HG03139 (cell line): Measurements from ENCODE around the gene DNAJB2.

Experiments
- ATAC-seq: cut with Tn5 transposase; IDR thresholded peaks from one replicate; pipeline ENCODE4 v1.9.1; 2021; ENCODE audit not compliant: unreplicated experiment

Gene DNAJB2

GRCh38 chr2:219279151-219279915, at the start of gene DNAJB2:
Gene DNAJB2, plus strand, starts transcription at chr2:219279366. Its CDS starts 468 bp downstream, at chr2:219279834.
- peak; percentile 85 for ATAC-seq

GRCh38 chr2:219230059-219230540, 49.1 kb upstream of the DNAJB2 start:
- no peak for ATAC-seq

GRCh38 chr2:219234331-219234730, 44.8 kb upstream of the DNAJB2 start:
- no peak for ATAC-seq

DNA sequence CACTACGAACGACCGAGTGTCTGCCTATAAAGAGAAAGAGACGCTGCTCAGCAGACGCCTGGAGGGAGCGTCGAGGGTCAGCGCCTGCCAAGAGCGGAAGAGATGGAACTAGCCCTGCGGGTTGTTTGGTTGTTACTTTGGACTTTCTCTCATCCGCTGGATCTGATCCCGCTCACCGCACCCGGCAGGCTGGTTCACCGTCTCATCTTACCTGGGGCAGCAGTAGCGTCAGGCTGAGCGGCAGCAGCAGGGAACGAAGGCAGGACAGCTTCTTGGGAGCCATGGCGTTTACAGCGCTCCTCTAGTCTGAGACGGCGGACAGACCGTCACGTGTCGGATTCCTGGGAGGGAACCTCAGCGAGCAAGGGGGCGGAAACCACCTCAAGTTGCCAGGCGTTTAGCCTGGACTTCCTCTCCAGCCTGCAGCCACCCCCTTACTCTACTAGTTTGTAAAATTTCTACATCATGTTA, 35.8 kb upstream of the DNAJB2 start:
- no peak for ATAC-seq

DNA sequence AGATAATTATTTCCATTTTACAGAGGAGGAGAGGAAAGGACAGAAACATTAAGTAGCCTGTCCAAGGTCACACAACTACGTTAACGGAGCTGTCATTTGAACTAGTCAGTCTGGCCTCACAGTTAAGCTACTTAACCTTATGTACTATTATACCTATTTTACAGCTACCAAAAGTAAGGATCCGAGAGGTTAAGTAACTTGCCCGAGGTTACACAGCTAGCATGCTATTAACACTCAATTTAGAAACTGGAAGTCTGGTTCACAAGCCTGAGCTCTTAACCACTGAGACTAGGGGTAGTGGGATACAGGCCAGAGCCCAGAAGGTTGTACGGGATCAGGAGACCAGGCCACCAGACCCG, 34.4 kb upstream of the DNAJB2 start:
- no peak for ATAC-seq

- peak; percentile 54 for ATAC-seq
These were observed 33.8 kb upstream of the DNAJB2 start, which contains the start of the genes GLB1L and STK16 for GRCh38 chr2:219245148-219245898. Gene GLB1L, minus strand, starts transcription at chr2:219245444. Its CDS starts 1,871 bp downstream, at chr2:219243573. Gene STK16, plus strand, starts transcription at chr2:219245479. Its CDS starts 521 bp downstream, at chr2:219246000.

- no peak for ATAC-seq
These were observed 33.3 kb upstream of the DNAJB2 start for GRCh38 chr2:219245899-219246230.

DNA sequence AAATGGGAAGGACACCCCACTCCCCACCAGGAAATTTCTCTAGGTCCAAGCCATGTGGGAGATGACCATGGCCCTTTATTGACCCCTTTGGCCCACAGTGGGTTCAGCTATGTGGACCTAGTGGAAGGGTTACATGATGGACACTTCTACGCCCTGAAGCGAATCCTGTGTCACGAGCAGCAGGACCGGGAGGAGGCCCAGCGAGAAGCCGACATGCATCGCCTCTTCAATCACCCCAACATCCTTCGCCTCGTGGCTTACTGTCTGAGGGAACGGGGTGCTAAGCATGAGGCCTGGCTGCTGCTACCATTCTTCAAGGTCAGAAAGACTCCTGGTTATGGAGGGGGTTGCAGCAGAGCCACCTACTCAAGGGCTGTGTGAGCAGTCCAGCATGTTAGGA, 32.6 kb upstream of the DNAJB2 start:
- no peak for ATAC-seq

GRCh38 chr2:219247678-219248642, 31.2 kb upstream of the DNAJB2 start:
- no peak for ATAC-seq

DNA sequence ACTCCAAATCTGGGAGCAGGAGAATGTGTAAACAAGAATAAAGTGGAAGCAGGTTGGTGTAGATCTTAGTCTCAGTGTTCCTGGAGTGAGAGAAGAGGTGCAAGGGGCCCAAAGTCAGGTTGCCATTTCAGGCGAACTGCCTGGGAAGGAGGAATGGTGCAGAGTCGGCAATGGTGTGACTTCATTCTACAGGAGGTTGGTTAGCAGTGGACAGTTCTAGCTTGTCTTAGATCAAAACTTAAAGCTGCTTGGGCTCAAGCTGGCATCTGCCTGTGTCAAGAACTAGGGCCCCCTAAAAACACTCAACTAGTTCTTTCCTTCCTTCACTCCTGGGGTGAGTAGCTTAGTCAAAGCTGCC, 30.3 kb upstream of the DNAJB2 start:
- no peak for ATAC-seq

DNA sequence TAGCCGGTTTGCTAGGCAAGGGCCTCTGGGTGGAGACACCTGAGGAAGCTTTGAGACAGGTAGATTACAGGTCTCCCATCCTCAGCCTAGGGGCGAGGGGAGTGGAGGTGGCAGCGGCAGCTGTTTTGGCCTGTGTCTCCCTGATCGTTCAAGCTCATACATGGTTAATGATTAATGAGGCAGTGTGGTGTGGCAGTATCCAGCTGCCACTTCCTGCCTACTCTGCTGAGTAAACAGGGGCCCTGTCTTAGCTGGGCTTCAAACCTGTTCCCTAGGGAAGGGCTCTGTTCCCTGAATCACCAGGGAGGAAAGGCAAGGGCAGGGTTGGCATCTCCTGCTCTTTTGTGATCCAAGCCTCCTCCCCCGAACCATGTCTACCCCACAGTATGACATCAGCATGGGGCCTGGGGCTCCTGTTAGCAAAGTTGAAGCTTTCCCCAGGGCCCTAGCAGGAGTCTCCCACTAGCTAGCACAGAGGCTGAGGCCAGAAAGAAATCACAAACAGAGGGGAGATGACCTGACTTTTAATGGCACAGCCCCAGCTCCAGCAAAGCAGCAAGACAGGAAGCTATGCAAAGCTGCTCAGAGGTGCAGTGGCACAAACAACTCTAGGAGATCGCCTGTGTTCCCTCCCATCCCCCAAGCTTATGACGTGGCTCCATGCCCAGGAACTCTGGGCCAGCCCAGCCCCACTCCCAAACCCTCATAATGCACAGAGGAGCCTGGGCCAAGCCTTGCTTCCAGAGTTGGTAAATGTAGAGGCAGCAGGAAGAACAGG, 29.8 kb upstream of the DNAJB2 start:
- peak; percentile 38 for ATAC-seq

DNA sequence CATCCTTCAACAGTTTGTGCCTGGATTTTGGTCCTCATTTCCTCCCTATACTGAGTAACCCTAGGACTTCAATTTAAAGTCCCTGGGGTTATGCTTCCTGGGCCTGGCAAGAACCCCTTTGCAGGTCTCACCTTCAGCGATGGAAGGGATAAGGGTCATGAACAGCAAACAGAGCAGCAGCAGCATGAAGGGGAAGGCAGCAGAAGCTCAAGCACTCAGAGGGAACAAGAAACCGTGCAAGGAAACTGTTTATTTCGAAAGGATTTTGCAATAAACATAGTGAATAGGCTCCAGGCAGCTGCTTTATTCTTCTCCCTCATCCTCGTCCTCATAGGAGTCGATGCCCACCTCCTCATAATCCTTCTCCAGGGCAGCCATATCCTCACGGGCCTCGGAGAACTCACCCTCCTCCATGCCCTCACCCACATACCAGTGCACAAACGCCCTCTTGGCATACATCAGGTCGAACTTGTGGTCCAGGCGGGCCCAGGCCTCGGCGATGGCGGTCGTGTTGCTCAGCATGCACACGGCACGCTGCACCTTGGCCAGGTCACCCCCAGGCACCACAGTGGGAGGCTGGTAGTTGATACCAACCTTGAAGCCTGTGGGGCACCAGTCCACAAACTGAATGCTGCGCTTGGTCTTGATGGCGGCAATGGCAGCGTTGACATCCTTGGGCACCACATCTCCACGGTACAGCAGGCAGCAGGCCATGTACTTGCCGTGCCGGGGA, 29.0 kb upstream of the DNAJB2 start:
- no peak for ATAC-seq

GRCh38 chr2:219251656-219252055, 27.5 kb upstream of the DNAJB2 start:
- ATAC-seq = no peak

GRCh38 chr2:219252084-219252483, 27.1 kb upstream of the DNAJB2 start:
- no peak for ATAC-seq

- no peak for ATAC-seq
These were observed 26.6 kb upstream of the DNAJB2 start for GRCh38 chr2:219252570-219252899.

DNA sequence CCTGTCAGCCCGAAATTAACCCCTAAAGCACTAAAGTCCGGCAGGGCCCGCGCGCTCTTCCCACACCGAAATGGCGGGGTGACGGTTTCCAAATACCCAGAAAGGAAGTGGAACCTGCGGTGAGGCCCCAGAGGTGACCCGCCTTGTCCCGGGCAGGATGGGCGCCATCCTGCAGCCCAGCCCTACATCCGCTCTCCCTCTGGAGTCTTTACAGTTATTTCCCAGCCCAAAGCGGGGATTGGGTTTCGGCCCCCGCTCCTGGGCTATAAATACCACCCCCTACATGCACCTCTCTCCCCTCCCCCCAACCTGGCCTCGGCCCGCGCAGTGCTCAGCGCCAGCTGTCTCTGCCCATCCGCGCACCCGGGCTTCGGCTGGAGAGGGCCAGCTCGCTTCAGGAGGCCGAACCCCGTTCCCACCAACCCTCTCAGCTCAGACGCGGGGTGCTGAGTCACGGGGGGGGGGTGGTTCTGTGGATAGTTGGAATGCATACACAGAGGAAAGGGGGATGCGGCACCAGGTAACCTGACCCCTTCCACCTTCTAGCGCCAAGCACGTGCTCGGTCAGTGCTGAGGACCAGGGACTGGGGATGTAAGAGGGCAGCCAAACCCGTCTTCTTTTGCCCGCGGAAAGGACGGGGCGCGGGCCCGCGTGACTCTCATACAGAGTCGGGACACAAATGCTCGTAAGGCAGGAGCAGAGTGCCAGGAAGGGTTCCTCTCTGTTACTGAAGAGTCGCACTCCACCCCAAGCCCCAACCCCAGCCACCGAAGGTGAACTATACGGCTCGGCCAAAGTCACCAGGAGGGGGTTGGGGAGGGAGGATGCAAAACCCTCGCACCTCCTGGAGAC, 26.0 kb upstream of the DNAJB2 start, which contains the start of gene TUBA4B:
Gene TUBA4B, plus strand, starts transcription at position 344 of the 853 bp plus-strand sequence. Its CDS starts 165 bp downstream, at position 509.
- ATAC-seq = peak; percentile 5

- peak; percentile 53 for ATAC-seq
These were observed 25.2 kb upstream of the DNAJB2 start, which contains the start of gene TUBA4A for GRCh38 chr2:219253753-219254589. Gene TUBA4A, minus strand, starts transcription at chr2:219253918. Its CDS starts 60 bp downstream, at chr2:219253858.
